Erythroblast (primary cell): ENCODE data around the gene MAD1L1.

ENCODE experiments used
- GATA1 ChIP-seq: IDR thresholded peaks from 2 replicates; pipeline ENCODE4 v1.6.1; 2011; ENCODE audit warnings: low read depth, mild to moderate bottlenecking, control low read depth, low read length, moderate library complexity
- POLR2A ChIP-seq: IDR thresholded peaks from 2 replicates; pipeline ENCODE4 v1.6.1; 2011; ENCODE audit warnings: mild to moderate bottlenecking, low read length

DNA sequence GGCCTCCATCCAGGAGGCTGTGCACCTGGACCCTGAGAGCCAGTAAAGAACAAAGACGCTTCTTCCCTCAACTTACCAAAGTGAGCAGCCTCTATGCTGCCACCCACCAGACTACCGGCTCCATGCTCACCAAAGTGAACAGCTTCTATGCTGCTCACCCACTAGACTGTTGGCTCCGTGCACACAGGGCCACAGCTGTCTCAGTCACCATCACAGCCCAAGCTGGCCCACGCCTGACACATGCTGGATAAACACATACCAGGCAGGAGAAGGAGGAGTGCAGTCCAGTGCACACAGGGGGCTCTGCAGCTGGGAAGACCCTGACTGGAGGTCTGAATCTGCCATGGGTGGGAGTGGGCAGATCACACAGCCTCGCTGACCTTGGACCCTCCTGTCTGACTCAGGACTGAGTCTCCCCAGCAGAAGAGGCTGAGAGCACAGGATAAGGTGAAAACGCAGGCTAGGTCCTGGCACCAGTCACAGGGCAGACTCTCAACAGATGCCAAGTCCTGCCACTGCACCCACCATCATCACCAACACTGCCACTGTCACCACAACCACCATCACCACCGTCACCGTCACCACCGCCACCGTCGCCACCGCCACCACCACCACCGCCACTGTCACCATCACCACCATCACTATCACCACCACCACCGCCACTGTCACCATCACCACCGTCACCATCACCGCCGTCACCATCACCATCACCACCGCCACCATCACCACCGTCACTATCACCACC, 130.9 kb downstream of the MAD1L1 start:
- TF ChIP-seq POLR2A = no peak
- TF ChIP-seq GATA1 = no peak
